HG03045 (cell line): Measurements from ENCODE around the gene UCK1.
"Not testable (repeated sequence)": the region's sequence is repeated elsewhere in the genome, so short reads cannot be mapped to it uniquely, and the experiment has no call there.

Source experiments
- ATAC-seq: cut with Tn5 transposase; IDR thresholded peaks from one replicate; pipeline ENCODE4 v1.9.1; 2021; ENCODE audit warnings: mild to moderate bottlenecking, moderate library complexity; ENCODE audit not compliant: unreplicated experiment

The UCK1 gene

DNA sequence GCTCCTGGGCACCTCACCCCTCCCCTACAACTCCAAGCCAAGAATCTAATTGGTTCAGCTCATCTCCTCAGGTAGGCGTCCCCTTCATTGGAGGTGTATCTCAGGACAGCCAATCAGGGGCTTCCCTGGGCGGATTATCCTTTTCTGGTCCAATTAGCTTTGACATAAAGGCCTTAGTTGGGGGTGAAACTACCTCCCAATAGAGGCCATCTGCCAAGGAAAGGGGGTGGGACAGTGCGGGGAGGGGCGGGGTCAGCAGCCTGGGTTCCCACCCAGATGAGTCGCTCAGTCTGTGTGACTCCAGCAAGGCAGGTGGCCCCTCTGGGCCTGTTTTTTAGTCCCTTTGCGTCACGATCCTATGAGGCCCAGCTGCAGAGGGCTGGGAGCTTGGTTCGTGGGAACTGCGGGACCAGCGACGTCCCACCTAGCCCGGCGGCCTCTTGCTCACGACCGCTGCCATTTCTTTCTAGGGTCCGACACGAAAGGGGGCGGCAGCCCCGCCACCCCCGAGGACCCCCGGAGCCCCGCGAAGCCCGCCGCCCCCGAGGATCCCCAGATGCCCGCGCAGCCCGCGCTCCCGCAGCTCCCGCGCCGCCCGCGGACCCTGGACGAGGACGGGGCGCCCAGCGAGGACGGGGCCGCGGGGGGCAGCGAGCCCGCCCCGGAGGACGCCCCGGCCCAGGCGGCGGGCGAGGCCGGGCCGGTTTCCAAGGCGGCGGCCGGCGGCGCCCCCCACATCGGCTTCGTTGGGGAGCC, 23.2 kb upstream of the UCK1 start:
- no peak for ATAC-seq

DNA sequence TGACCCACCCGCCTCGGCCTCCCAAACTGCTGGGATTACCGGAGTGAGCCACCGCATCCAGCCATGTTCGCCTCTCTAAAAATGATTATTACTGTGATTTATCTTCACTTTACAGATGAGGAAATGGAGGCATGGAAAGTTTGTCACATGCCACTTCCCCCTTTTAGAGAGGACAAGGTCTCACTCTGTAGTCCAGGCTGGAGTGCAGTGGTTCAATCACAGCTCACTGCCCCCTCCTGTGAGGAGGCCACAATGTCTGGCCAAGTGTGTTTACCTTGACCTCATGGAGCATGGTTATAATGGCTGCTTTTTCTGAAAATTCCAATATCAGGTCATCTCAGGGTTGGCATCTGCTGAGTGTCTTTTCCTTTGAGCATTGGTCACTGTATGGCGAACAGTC, 21.0 kb upstream of the UCK1 start:
- no peak for ATAC-seq

DNA sequence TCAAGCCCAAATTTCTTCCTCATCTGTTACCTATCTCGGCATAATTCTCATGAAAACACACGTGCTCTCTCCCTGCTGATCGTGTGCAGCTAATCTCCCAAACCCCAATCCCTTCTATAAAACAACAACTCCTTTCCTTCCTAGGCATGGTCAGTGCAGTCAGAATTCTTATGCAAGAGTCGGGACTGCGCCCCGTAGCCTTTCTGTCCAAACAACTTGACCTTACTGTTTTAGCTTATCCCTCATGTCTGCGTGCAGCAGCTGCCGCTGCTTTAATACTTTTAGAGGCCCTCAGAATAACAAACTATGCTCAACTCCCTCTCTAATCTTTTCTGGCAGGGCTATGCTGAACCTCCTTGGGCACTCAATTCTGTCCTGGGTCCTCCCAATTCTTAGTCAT, 19.4 kb upstream of the UCK1 start:
- not testable (repeated sequence) for ATAC-seq

DNA sequence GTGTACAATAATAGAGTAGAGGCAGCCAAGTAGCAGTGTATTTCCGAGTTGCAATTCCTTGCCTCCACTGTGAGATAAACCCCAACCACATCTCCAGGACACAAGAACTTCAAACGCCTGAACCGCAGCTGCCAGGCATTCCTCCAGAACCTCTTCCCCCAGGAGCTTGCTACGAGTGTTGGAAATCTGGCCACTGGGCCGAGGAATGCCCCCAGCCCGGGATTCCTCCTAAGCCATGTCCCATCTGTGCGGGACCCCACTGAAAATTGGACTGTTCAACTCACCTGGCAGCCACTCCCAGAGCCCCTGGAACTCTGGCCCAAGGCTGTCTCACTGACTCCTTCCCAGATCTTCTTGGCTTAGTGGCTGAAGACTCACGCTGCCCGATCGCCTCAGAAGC, 18.1 kb upstream of the UCK1 start:
- not testable (repeated sequence) for ATAC-seq

DNA sequence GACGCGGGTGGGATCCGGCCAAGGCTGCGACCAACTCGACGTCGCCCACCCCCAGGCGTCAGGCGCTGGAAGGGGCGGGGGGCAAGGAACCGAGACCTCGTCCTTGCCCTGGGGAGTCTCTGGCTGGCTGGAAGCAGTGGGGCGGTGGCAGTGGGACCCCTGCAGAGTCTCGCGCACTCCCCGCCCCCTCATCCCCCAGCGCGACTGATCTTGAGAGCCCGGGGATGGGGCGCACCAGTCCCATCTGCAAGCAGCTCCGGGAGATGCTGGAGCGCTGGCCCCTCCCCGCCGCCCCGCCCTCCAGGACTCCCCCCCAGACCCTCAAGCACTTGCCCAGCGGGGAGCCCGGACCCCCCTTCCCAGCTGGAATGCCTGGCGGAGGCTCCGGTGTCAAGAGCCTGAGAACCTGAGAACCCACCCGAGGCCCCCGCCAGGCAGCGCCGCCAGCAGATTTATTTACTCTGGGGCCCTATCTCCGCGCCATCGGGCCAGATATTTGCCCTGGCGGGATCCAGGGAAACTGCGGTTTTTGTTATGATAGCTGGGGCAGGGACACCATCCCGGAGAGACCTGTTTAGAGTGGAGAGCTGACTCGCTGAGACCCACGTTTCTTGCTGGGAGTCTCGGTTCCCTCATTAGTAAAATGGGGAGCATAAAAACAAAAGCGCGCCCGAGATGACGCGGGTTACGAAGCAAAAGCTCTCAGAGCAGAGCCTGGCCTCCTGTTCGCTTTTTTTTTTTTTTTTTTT, 15.4 kb upstream of the UCK1 start:
- ATAC-seq, result no peak

DNA sequence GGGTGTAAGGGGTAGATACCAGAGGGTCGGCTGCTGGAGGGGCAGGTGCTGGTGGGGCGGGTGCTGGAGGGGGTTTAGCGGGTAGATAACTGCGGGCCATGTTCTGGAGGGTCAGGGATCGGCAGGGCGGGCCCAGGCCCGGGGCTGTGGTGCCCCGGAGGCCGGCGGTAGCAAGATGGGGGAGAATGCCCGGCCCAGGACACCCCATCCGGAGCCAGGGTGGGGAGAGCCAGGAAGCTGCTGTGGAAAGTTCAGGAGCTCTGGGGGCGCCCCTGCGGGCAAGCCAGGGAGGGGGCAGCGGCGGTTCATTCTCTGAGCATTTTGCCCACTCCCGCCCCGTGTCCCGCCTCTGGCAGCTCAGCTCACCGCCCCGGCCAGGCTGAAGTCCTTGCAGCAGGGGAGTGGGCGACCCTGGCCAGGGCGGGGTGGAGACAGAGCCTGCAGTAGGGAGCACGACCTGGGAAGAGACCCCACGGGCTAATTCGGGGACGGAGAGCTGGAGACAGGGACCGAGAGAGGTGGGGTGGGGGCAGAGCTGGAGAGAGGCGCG, 14.8 kb upstream of the UCK1 start:
- no peak for ATAC-seq

DNA sequence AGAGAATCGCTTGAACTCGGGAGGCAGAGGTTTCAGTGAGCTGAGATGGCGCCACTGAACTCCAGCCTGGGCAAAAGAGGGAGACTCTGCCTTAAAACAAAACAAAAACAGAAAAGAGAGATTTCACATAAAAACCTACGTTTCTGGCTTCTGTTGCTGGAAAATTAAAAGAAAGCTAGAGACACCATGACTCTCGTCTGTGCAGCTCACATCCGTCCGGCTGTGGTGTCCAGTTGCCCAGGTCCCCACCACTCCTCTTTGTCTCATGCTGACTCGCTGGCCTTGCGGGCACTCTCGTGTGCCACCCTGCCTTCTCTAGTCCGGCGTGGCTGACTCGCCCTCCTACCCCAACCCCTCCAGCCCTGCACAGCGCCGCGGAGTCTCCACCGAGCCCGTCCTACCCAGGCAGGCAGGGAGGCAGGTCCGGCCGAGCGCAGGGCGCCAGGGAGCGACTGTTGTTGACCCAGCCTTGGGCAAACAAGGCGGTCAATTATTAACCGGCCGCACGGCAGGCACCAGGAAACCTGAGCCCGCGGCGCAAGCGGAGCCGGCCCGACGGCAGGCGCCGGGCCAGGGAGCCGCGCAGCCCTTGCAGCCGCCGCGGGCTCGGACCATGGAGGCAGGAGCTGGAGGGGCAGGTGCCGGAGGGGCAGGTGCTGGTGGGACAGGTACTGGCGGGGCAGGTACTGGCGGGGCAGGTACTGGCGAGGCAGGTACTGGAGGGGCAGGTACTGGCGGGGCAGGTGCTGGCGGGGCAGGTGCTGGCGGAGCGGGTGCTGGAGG, 14.1 kb upstream of the UCK1 start, which contains the start of gene PRRT1B:
PRRT1B (plus strand) TSS at position 521 of the 783 bp plus-strand sequence; CDS start at position 614, 93 bp downstream.
- ATAC-seq, result no peak

DNA sequence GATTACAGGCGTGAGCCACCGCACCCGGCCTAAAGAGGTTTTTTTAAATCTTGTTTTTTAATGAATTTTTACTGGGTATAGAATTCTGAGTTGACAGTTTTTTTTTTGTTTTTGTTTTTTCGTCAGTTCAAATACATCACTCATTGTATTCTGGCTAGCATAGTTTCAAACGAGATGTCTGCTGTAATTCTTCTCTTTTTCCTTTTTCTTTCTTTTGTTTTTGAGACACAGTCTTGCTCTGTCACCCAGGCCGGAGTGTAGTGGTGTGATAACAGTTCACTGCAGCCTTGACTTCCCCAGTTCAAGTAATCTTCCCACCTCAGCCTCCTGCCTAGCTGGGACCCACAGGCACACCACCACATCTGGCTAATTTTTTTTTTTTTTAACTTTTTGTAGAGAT, 12.1 kb upstream of the UCK1 start:
- no peak for ATAC-seq

DNA sequence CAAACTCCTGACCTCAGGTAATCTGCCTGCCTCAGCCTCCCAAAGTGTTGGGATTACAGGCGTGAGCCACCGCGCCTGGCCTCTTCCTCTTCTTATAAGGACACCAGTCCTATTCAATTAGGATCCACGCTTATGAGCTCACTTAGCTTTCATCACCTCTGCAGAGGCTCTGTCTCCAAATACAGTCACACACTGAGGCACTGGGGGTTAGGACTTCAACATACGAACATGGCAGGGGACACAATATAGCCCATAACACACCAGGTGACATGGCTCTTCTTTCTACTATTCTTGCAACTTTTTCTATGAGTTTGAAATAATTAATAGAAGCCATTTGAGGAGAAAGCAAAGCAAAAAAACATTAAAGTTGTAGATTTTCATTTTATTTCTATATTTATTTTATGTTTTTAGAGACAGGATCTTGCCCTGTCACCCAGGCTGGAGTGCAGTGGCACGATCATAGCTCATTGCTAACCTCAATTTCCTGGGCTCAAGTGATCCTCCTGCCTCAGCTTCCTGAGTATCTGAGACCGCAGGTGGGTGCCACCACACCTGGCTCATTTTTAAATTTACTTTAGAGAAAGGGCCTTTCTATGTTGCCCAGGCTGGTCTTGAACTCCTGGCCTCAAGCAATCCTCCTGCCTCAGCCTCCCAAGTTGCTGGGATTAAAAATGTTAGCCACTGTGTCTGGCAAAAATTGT, 8.3 kb upstream of the UCK1 start:
- no peak for ATAC-seq

DNA sequence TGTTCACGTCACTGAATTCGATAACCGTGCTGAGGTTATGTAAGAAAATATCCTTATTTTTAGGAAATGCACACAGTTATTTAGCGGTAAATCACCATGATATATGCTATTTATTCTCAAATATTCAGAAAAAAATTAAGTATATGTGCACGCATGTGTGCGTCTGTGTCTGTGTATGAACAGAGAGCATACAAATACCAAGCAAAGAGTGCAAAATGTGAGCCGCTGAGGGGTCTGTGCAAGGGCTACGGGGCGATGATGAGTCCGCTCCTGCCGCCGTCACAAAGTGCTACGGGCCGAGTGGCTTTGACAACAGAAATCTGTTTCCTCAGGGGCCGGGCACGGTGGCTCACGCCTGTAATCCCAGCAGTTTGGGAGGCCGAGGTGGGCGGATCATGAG, 6.9 kb upstream of the UCK1 start:
- no peak for ATAC-seq

DNA sequence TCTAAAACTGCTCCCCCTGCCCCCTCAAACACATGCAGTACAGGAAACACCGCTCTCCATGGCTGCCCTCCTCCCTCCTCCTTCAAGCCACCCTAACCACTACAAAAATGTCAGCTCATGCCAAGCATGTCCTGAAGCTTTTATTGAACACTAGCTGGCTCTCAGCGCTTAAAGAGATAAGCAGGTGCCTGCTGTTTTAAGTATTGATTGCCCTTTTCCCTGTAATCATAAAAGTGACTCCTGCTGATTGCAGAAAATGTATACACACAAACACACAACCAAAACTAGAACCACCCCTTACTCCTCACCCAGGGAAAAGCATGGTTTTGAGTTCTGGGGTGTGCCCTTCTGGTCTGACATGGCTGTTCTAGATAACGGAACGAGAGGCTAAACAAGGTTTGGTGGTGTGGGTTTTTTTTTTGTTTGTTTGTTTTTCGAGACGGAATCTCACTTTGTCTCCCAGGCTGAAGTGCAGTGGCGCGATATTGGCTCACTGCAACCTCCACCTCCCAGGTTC, 3.7 kb upstream of the UCK1 start:
- ATAC-seq, result no peak

DNA sequence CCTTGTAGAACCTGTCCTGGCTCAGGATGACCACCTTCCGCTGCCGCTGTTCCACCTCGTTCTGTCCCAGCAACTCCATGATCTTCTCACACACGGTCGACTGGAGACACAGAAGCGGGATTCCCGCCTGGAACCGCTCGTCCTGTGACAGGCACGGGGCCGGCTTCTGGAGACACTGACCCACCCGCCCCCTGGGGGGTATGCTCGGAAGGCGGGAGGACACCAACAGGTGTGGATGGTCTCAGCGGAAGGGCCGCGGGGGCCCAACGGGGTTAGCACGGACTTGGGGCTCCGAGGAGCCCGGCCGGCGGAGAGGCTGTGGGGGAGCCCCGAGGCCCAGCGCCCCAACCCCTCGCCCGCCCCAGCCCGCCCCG, 530 bp downstream of the UCK1 start:
- peak; percentile 18 for ATAC-seq

DNA sequence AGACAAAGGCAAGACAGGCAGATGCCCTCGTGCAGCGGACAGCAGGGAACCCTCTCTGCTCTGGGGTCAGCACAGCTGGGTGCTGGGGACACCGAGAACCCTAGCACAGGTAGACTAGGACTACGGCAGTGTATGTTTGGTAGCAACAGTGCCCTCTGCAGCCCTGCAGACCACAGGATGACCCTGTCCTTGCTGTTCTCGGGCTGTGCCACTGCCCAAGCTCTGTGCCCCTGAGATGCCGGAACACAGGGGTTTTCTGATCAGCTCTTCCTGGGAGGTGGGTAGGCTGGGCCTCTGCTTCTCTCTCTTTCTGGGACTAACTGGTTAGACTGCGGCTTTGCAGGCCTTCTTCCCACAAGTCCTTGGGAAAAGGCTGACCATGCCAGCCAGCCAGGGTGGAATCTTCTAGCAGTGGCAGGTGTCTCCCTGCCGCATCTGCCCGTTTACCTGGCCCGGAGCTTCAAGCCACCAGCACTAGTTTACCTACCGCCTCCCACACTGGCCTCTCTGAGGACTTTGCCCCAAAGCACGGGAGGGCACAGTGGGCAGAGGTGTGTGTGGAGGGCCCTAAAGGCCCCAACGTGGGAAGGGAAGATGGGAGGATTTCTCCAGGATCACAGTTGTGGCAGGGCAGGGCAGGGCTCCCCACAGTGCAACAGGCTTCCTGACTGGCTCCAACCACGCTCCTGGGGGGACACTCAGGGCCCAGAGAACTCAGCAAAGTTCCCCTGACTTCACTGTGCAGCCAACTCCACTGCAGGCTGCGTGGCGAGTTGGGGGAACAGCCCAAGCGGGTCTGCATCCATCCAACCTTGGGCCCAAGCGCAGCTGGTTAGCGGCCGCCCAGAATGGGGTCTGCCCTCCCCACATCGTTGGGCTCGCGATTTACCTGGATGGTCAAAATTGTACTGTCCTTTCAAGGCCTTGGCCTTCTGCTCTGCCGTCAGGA, 1.2 kb downstream of the UCK1 start:
- no peak for ATAC-seq

DNA sequence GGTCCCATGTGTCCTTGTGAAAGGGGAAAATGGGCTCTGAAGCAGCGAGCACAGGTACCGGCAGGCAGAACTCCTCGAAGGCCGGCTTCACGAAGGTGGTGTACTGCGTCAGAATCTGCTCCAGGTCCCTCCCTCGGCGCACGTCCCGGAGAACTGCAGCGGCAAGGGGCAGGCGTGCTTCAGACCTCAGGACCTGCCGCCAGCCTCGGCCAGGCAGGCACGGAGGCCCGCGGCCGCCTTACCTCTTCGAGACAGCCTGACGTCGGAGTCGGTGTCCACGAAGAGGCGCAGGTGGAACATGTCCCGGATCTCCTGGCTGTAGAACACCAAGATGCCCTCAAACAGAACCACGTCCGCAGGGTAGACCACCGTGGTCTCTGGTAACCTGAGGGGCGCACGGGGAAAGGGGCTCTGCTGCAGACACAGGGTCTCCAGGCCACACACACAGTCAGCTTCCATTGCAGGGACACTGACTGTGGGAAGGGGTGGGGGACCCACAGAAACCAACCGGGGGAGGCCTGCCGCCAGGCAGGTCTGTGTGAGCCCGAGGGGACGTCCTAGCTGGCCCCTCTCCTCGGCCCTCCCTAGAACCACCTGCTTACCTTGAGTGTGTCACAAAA, 2.1 kb downstream of the UCK1 start:
- no peak for ATAC-seq

DNA sequence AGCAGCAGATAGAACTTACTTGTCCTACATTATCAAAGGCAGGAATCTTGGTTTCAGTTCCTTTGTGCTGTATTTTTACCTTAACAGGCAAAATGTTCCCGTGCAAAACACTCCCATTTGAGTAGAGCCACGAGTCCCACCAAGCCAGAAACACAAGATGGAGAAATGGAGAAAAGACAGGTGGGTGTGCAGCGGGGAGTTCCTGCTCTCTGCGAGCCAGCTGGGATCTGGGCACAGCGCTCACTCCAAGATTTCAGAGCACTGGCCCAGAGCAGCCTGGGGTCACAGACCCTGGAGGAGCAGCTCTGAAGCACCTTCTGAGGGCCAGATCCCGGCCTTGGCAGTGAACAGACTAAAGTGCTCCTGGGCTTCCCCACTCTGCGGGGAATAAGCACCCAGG, 2.9 kb downstream of the UCK1 start:
- no peak for ATAC-seq

DNA sequence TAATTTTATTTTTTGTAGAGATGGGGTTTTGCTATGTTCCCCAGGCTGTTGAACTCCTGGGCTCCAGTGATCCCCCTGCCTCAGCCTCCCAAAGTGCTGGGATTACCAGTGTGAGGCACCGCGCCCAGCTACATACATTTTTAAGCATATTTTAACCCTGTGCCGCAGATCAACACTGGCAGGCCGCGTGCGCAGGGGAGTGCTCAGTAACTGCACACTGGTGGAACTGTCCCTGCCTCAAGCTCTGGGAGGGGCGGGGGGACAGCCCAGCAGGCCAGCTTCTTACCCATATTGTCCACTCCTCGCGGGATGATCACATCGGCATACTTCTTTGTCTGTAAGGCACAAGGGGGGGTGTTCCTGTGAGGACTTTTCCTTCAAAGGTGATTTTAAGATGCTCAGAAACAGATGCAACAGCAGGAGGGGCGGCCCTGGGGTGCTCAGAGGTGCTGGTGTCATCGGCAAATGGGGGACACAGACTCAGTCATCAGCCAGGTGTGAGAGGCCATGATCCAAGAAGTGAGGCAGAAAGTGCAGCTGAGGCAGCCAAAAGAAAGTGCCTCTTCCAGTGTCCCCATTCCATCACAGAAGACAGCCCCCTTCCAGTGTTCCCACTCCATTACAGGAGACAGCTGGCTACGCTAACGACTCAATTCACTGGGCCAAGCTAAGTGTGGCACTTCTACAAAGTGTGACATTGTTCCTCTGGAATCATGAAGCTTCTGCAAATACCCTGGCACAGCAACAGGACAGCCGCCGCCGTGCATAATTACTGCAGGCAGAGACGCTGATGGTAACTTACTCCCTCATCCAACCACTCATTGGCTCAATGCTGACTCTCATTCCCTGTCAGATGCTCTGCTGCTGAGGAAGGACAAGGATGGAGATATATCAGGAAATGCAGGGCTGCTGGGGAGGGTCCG, 5.2 kb downstream of the UCK1 start:
- no peak for ATAC-seq

DNA sequence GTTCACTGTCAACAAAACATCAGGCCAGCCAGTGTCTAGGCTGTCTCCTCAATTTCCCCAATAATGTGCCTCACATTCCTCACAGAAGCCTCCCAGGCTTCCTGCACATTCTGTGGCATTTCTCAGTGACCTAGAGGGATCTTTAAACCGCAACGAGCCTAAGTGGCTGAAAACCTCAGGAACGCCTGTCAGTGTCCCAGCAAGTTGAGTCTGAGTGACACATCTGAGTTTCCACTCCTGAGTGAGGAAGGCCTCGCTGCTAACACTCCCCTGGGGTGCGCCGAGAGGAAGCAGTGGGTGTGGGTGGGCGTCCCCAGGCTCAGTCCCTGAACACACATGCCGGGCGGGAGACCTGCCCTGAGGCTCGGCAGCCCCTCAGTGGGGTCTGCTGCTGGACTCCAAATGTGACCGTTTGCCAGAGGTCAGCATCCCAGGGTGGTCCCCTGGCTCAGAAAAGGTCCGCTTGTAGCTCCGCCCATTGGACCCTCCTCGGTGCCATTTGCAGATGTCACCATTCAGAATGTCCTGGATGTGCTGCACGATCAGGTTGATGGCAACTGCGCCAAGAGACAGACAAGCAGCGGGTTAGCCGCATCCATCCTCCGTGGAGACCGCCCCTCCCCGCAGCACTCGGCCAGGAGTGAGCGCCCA, 6.3 kb downstream of the UCK1 start:
- ATAC-seq, result no peak
